Measurements from ENCODE around the gene LSG1.

DNA sequence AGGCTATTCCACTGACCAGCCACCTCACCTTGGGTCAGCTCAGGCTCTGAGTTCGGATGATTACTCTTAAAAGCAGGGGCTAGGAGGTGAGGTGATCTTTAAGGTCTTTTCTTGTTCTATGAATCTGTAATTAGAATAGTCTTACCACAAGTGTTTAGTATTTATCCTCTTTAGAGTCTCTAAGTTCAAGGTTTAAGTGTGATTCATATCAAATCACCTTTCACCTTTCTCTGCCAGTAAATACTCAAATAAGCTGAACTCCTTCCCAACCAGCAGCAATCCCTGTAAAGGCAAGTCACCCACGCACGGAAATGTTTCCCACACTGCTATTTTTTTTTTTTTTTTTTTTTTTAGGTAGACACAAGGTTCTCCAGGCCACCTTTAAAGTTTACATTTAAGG is 24.2 kb downstream of the LSG1 start:
- TF ChIP-seq, protein P1, sequence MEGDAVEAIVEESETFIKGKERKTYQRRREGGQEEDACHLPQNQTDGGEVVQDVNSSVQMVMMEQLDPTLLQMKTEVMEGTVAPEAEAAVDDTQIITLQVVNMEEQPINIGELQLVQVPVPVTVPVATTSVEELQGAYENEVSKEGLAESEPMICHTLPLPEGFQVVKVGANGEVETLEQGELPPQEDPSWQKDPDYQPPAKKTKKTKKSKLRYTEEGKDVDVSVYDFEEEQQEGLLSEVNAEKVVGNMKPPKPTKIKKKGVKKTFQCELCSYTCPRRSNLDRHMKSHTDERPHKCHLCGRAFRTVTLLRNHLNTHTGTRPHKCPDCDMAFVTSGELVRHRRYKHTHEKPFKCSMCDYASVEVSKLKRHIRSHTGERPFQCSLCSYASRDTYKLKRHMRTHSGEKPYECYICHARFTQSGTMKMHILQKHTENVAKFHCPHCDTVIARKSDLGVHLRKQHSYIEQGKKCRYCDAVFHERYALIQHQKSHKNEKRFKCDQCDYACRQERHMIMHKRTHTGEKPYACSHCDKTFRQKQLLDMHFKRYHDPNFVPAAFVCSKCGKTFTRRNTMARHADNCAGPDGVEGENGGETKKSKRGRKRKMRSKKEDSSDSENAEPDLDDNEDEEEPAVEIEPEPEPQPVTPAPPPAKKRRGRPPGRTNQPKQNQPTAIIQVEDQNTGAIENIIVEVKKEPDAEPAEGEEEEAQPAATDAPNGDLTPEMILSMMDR (IDR thresholded peaks at IDR 0.05) = no peak
- TF ChIP-seq ZFX (IDR thresholded peaks at IDR 0.05; ENCODE audit: borderline replicate concordance) = no peak

Data from 22Rv1 (cell line).